Measurements from ENCODE around the gene GPN1. TPM values are rescaled to one million over a fixed set of nuclear protein-coding genes. Genes with fewer than 3 reads are reported as not detected.
"Not testable (repeated sequence)": the region's sequence is repeated elsewhere in the genome, so short reads cannot be mapped to it uniquely, and the experiment has no call there.

Gene GPN1
- total RNA-seq, 1 experiment from 2014 or later, result 76.1 TPM

GRCh38 chr2:27672723-27673486 is 44.1 kb downstream of the GPN1 start:
- DNase-seq (ENCODE audit: low spot score), result no peak

DNA sequence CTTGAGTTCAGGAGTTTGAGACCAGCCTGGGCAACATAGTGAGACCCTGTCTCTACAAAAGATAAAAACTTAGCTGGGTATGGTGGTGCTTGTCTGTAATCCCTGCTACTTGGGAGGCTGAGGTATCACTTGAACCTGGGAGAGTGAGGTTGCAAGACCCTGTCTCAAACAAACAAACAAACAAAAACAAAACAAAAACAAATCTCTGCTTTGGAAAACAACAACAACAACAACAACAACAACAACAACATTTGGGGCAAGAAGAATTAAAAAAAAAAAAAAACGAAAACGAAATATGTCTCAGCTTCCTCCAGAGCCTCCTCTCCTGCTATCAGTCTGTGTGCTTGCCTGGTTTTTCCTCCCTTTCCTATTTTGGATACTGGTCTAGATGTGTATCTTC is 51.7 kb downstream of the GPN1 start:
- no peak for DNase-seq (ENCODE audit: low spot score)

GRCh38 chr2:27681841-27682240 is 53.0 kb downstream of the GPN1 start:
- peak; percentile 48 for DNase-seq (ENCODE audit: low spot score)

- DNase-seq (ENCODE audit: low spot score), result peak; percentile 93
Measured at GRCh38 chr2:27682334-27682771, 53.5 kb downstream of the GPN1 start.

- DNase-seq (ENCODE audit: low spot score), result peak; percentile 95
Measured at GRCh38 chr2:27683390-27684071, 54.7 kb downstream of the GPN1 start.

- DNase-seq (ENCODE audit: low spot score), result not testable (repeated sequence)
Measured at GRCh38 chr2:27685006-27685405, 56.2 kb downstream of the GPN1 start.

- DNase-seq (ENCODE audit: low spot score), result no peak
Measured at GRCh38 chr2:27685577-27685976, 56.7 kb downstream of the GPN1 start.

DNA sequence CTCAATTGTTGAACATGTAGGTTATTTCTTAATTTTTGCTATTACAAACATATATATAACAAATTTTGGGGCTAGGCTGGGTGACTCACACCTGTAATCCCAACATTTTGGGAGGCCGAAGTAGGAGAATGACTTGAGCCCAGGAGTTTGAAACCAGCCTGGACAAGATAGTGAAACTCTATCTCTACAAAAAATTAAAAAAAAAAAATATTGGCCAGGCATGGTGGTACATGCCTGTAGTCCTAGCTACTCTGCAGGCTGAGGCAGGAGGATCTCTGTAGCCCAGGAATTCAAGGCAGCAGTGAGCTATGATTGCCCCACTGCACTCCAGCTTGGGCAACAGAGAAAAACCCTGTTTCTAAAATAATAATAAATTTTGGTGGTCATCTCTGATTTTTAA is 58.4 kb downstream of the GPN1 start:
- DNase-seq (ENCODE audit: low spot score), result no peak

GRCh38 chr2:27689424-27689823 is 60.6 kb downstream of the GPN1 start:
- no peak for DNase-seq (ENCODE audit: low spot score)

- DNase-seq (ENCODE audit: low spot score), result no peak
Measured at GRCh38 chr2:27690052-27690451, 61.2 kb downstream of the GPN1 start.

DNA sequence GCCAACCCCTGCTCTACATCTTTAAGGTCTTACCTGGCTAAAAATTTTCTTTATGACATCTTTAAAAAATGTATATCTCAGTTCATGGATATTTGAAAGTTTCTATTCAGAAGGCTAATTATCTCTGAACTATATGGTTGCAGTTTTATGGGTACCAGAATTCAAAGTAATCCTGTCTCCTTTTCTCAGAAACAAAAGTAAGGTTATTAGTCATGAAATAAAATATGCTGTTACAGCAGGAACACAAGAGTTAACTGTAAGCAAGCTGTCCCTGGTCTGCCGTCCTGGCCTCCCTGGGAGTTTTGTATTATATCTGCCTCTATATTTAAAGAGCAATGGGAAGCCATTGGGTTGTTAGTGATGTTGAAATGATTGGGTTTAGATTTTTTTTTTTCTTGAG is 68.8 kb downstream of the GPN1 start:
- no peak for DNase-seq (ENCODE audit: low spot score)

Other genes with a start within 250 kb of the GPN1 start
- gene ZNF513, start 248.3 kb upstream of the GPN1 start, total RNA-seq (2014; rRNA removed; shearing (Covaris generic)), result 1.4 TPM in 1 of 2 replicates, not detected in the other
- 185 and 200 TPM in 2 replicates for gene PPM1G, start 219.5 kb upstream of the GPN1 start, total RNA-seq (2014; rRNA removed; shearing (Covaris generic))
- 170 and 206 TPM in 2 replicates for gene NRBP1, start 200.4 kb upstream of the GPN1 start, total RNA-seq (2014; rRNA removed; shearing (Covaris generic))
- gene KRTCAP3, start 186.7 kb upstream of the GPN1 start, total RNA-seq (2014; rRNA removed; shearing (Covaris generic)), result not detected in 2 replicates
- gene IFT172, start 139.3 kb upstream of the GPN1 start, total RNA-seq (2014; rRNA removed; shearing (Covaris generic)), result 24.3 and 39.8 TPM in 2 replicates
- gene FNDC4, start 133.8 kb upstream of the GPN1 start, total RNA-seq (2014; rRNA removed; shearing (Covaris generic)), result 8.2 and 13.4 TPM in 2 replicates
- not detected in 2 replicates for gene GCKR, start 132.2 kb upstream of the GPN1 start, total RNA-seq (2014; rRNA removed; shearing (Covaris generic))
- 14.8 and 16.7 TPM in 2 replicates for gene ZNF512, start 46.0 kb upstream of the GPN1 start, total RNA-seq (2014; rRNA removed; shearing (Covaris generic))
- gene CCDC121, start within 50 bp of the GPN1 start, total RNA-seq (2014; rRNA removed; shearing (Covaris generic)), result 1.6 and 6.5 TPM in 2 replicates
- 29.4 and 32.7 TPM in 2 replicates for gene SUPT7L, start 34.6 kb downstream of the GPN1 start, total RNA-seq (2014; rRNA removed; shearing (Covaris generic))
- 44.5 and 51.0 TPM in 2 replicates for gene SLC4A1AP, start 34.8 kb downstream of the GPN1 start, total RNA-seq (2014; rRNA removed; shearing (Covaris generic))
- 228 and 237 TPM in 2 replicates for gene MRPL33, start 142.7 kb downstream of the GPN1 start, total RNA-seq (2014; rRNA removed; shearing (Covaris generic))